Neural cell (in vitro differentiated cells): ENCODE results near the gene IFIT1B. TPM values are rescaled to one million over a fixed set of nuclear protein-coding genes. Genes with fewer than 3 reads are reported as not detected.

Experiments used
- H2AFZ ChIP-seq: fragments of 200-600, 300-800 bp; sonication (generic), shearing (Covaris generic); 2 replicates; pipeline ENCODE4 v1.6.0; 2014; ENCODE audit warnings: low read depth, mild to moderate bottlenecking, antibody characterized with exemption, low read length, moderate library complexity
- H3F3A ChIP-seq: fragments of 200-600 bp; shearing (Covaris generic); 2 replicates; pipeline ENCODE4 v1.6.1; 2016; ENCODE audit warnings: mild to moderate bottlenecking, moderate library complexity, mixed read lengths, antibody characterized with exemption, low read length; ENCODE audit not compliant: insufficient read depth, poor library complexity, severe bottlenecking
- H3K27ac ChIP-seq: fragments of 200-600, 300-800 bp; sonication (generic), shearing (Covaris generic); 2 replicates; pipeline ENCODE4 v1.5.1; 2014; ENCODE audit warnings: mild to moderate bottlenecking, low read length, moderate library complexity
- H3K27me3 ChIP-seq: fragments of 300-800, 200-600 bp; sonication (generic), shearing (Covaris generic); 2 replicates; pipeline ENCODE4 v1.6.0; 2014; ENCODE audit warnings: mild to moderate bottlenecking, low read depth, low read length, moderate library complexity; ENCODE audit not compliant: insufficient read depth
- H3K36me3 ChIP-seq: fragments of 300-800, 200-600 bp; sonication (generic), shearing (Covaris generic); 2 replicates; pipeline ENCODE4 v1.5.1; 2014; ENCODE audit warnings: mild to moderate bottlenecking, antibody characterized with exemption, low read length, moderate library complexity; ENCODE audit not compliant: insufficient read depth
- H3K4me2 ChIP-seq: fragments of 300-800, 200-600 bp; sonication (generic), shearing (Covaris generic); 2 replicates; pipeline ENCODE4 v1.6.0; 2014; ENCODE audit warnings: mild to moderate bottlenecking, low read length
- H3K4me3 ChIP-seq: fragments of 300-800, 200-600 bp; sonication (generic), shearing (Covaris generic); 2 replicates; pipeline ENCODE4 v1.5.1; 2014; ENCODE audit warnings: mild to moderate bottlenecking, low read length, moderate library complexity
- H3K79me2 ChIP-seq: fragments of 200-600 bp; shearing (Covaris generic); replicated peaks from 2 replicates; pipeline ENCODE4 v1.6.0; 2014; ENCODE audit warnings: mild to moderate bottlenecking, low read length, moderate library complexity; ENCODE audit not compliant: insufficient read depth
- H3K9ac ChIP-seq: fragments of 300-800, 200-600 bp; sonication (generic), shearing (Covaris generic); 2 replicates; pipeline ENCODE4 v1.6.1; 2016; ENCODE audit warnings: mild to moderate bottlenecking, low read length, mixed read lengths
- H3K9me2 ChIP-seq: fragments of 200-600 bp; shearing (Covaris generic); 2 replicates; pipeline ENCODE4 v1.6.1; 2016; ENCODE audit warnings: mild to moderate bottlenecking, low read length, mixed read lengths; ENCODE audit not compliant: insufficient read depth
- H3K9me3 ChIP-seq: fragments of 200-600, 300-800 bp; sonication (generic), shearing (Covaris generic); 2 replicates; pipeline ENCODE4 v1.6.1; 2016; ENCODE audit warnings: mild to moderate bottlenecking, mixed run types, low read length, moderate library complexity, mixed read lengths
- H4K20me1 ChIP-seq: fragments of 200-600 bp; shearing (Covaris generic); 2 replicates; pipeline ENCODE4 v1.6.1; 2016; ENCODE audit warnings: mild to moderate bottlenecking, mixed run types; ENCODE audit not compliant: insufficient read depth
- EP300 ChIP-seq: fragments of 450-650 bp; conservative IDR thresholded peaks from 2 replicates; pipeline ENCODE4 v1.6.1; 2014; ENCODE audit warnings: antibody characterized with exemption, mild to moderate bottlenecking, moderate library complexity; ENCODE audit not compliant: poor library complexity, severe bottlenecking
- EZH2 ChIP-seq: fragments of 200-600, 300-800 bp; shearing (Covaris generic), sonication (generic); IDR thresholded peaks from 2 replicates; pipeline ENCODE4 v1.6.1; 2014; ENCODE audit warnings: antibody characterized with exemption, low read length, borderline replicate concordance, mild to moderate bottlenecking; ENCODE audit not compliant: insufficient read depth, poor library complexity, severe bottlenecking
- MXI1 ChIP-seq: fragments of 450-650 bp; conservative IDR thresholded peaks from 2 replicates; pipeline ENCODE4 v1.6.1; 2014; ENCODE audit warnings: antibody characterized with exemption, mild to moderate bottlenecking; ENCODE audit not compliant: poor library complexity, severe bottlenecking
- POLR2AphosphoS5 ChIP-seq: IDR thresholded peaks from 2 replicates; pipeline ENCODE4 v1.6.1; 2012
- RAD21 ChIP-seq: fragments of 450-650 bp; conservative IDR thresholded peaks from 2 replicates; pipeline ENCODE4 v1.6.1; 2014; ENCODE audit warnings: antibody characterized with exemption, mild to moderate bottlenecking, moderate library complexity
- SMC3 ChIP-seq: fragments of 450-650 bp; conservative IDR thresholded peaks from 2 replicates; pipeline ENCODE4 v1.6.1; 2014; ENCODE audit warnings: antibody characterized with exemption, mild to moderate bottlenecking, moderate library complexity; ENCODE audit not compliant: poor library complexity
- TAF1 ChIP-seq: IDR thresholded peaks from 2 replicates; pipeline ENCODE4 v1.6.1; 2012; ENCODE audit warnings: low read depth
- polyA plus RNA-seq: library from polyadenylated mRNA; depleted of rRNA; stranded (reverse); fragments of >200 nt; gene quantifications from 2 replicates; pipeline ENCODE4 v1.2.3, GENCODE V29; 2014
- TF ChIP-seq, protein P1 (sequence below): fragments of 450-650 bp; IDR thresholded peaks from 2 replicates; pipeline ENCODE4 v1.5.1; 2014; ENCODE audit warnings: antibody characterized with exemption, mild to moderate bottlenecking, moderate library complexity; ENCODE audit not compliant: poor library complexity, severe bottlenecking
- TF ChIP-seq, protein P2 (sequence below): IDR thresholded peaks from 2 replicates; pipeline ENCODE4 v1.6.1; 2012; ENCODE audit warnings: borderline replicate concordance

IFIT1B gene
- polyA plus RNA-seq, 1 donor from 2014 or later, result not detected

DNA sequence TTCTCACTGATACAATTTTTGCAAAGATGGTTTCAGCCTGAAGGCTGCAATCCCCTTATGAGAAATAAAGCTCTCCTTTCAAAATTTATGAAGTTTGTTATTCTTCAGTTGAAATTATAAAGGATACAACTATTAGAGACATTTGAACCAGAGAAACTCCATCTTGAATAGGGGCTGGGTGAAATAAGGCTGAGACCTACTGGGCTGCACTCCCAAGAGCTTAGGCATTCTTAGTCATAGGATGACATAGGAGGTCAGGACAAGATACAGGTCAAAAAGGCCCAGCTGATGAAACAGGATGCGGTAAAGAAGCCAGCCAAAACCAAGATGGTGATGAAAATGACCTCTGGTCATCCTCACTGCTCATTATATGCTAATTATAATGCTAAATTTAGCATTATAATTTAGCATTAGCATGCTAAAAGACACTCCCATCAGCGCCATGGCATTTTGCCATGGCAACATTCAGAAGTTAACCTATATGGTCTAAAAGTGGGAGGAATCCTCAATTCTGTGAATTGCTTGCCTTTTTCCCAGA is 22.4 kb upstream of the IFIT1B start:
- Histone ChIP-seq H3K9ac (no peak overlapping the region), H4K20me1 (no peaks in the 10 kb centered on the region), H3K79me2 (no peaks in the 10 kb centered on the region), H3K4me3 (no peak overlapping the region), H3K9me3 (no peaks in the 10 kb centered on the region), H2AFZ (no peak overlapping the region), H3F3A (no peaks in the 10 kb centered on the region), H3K9me2 (no peaks in the 10 kb centered on the region), H3K4me2 (no peak overlapping the region), H3K27me3 (no peaks in the 10 kb centered on the region), H3K36me3 (no peaks in the 10 kb centered on the region), H3K27ac (no peak overlapping the region)
- TF ChIP-seq, protein P1, sequence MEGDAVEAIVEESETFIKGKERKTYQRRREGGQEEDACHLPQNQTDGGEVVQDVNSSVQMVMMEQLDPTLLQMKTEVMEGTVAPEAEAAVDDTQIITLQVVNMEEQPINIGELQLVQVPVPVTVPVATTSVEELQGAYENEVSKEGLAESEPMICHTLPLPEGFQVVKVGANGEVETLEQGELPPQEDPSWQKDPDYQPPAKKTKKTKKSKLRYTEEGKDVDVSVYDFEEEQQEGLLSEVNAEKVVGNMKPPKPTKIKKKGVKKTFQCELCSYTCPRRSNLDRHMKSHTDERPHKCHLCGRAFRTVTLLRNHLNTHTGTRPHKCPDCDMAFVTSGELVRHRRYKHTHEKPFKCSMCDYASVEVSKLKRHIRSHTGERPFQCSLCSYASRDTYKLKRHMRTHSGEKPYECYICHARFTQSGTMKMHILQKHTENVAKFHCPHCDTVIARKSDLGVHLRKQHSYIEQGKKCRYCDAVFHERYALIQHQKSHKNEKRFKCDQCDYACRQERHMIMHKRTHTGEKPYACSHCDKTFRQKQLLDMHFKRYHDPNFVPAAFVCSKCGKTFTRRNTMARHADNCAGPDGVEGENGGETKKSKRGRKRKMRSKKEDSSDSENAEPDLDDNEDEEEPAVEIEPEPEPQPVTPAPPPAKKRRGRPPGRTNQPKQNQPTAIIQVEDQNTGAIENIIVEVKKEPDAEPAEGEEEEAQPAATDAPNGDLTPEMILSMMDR, result no peak
- TF ChIP-seq, protein P2, sequence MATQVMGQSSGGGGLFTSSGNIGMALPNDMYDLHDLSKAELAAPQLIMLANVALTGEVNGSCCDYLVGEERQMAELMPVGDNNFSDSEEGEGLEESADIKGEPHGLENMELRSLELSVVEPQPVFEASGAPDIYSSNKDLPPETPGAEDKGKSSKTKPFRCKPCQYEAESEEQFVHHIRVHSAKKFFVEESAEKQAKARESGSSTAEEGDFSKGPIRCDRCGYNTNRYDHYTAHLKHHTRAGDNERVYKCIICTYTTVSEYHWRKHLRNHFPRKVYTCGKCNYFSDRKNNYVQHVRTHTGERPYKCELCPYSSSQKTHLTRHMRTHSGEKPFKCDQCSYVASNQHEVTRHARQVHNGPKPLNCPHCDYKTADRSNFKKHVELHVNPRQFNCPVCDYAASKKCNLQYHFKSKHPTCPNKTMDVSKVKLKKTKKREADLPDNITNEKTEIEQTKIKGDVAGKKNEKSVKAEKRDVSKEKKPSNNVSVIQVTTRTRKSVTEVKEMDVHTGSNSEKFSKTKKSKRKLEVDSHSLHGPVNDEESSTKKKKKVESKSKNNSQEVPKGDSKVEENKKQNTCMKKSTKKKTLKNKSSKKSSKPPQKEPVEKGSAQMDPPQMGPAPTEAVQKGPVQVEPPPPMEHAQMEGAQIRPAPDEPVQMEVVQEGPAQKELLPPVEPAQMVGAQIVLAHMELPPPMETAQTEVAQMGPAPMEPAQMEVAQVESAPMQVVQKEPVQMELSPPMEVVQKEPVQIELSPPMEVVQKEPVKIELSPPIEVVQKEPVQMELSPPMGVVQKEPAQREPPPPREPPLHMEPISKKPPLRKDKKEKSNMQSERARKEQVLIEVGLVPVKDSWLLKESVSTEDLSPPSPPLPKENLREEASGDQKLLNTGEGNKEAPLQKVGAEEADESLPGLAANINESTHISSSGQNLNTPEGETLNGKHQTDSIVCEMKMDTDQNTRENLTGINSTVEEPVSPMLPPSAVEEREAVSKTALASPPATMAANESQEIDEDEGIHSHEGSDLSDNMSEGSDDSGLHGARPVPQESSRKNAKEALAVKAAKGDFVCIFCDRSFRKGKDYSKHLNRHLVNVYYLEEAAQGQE, result no peak
- no peak for TF ChIP-seq RAD21

GRCh38 chr10:89357096-89357495 is 20.8 kb upstream of the IFIT1B start:
- H3K79me2 ChIP-seq, result no peaks in the 10 kb centered on the region
- H3K4me2 ChIP-seq, result no peak overlapping the region
- H3K27me3 ChIP-seq, result no peaks in the 10 kb centered on the region
- TF ChIP-seq EZH2 (no peak), RAD21 (no peak), POLR2AphosphoS5 (no peak), SMC3 (no peak), EP300 (no peak), TAF1 (no peak), MXI1 (no peak)
- TF ChIP-seq, protein P1, result no peak
- TF ChIP-seq, protein P2, result no peak
- H2AFZ ChIP-seq, result no peak overlapping the region
- no peaks in the 10 kb centered on the region for H3F3A ChIP-seq
- H3K9ac ChIP-seq, result no peak overlapping the region
- H3K36me3 ChIP-seq, result no peaks in the 10 kb centered on the region
- H3K9me3 ChIP-seq, result no peaks in the 10 kb centered on the region
- no peaks in the 10 kb centered on the region for H4K20me1 ChIP-seq
- no peak overlapping the region for H3K4me3 ChIP-seq
- H3K9me2 ChIP-seq, result no peaks in the 10 kb centered on the region
- no peak overlapping the region for H3K27ac ChIP-seq
